ENCODE data around the gene FAM222B.
A peak's percentile ranks its signal among the peaks of the same experiment; 100 is the strongest.

FAM222B gene

GRCh38 chr17:28715217-28715616 lies 127.4 kb downstream of the FAM222B start:
- Histone ChIP-seq H3K9ac (ENCODE audit: low read length) (no peak overlapping the region), H3K4me3 (ENCODE audit: low read length) (no peak overlapping the region), H3K4me1 (ENCODE audit: control insufficient read depth, insufficient read depth, low read length) (peaks cover 31% of the 10 kb centered on the region), H3K27me3 (ENCODE audit: control insufficient read depth, insufficient read depth, low read length) (peaks cover 7% of the 10 kb centered on the region), H3K9me3 (ENCODE audit: control insufficient read depth, low read length) (no peaks in the 10 kb centered on the region), H3K36me3 (ENCODE audit: control insufficient read depth, insufficient read depth, low read length) (no peaks in the 10 kb centered on the region)

- H3K27me3 ChIP-seq (ENCODE audit: control insufficient read depth, insufficient read depth, low read length): peaks cover 7% of the 10 kb centered on the region
- no peaks in the 10 kb centered on the region for H3K9me3 ChIP-seq (ENCODE audit: control insufficient read depth, low read length)
- H3K36me3 ChIP-seq (ENCODE audit: control insufficient read depth, insufficient read depth, low read length): no peaks in the 10 kb centered on the region
- H3K4me1 ChIP-seq (ENCODE audit: control insufficient read depth, insufficient read depth, low read length): peaks cover 39% of the 10 kb centered on the region
- H3K9ac ChIP-seq (ENCODE audit: low read length): no peak overlapping the region
- no peak overlapping the region for H3K4me3 ChIP-seq (ENCODE audit: low read length)
Measured at GRCh38 chr17:28714281-28714680, 128.3 kb downstream of the FAM222B start.

- no peaks in the 10 kb centered on the region for H3K36me3 ChIP-seq (ENCODE audit: control insufficient read depth, insufficient read depth, low read length)
- no peak overlapping the region for H3K9ac ChIP-seq (ENCODE audit: low read length)
- H3K9me3 ChIP-seq (ENCODE audit: control insufficient read depth, low read length): no peaks in the 10 kb centered on the region
- H3K4me1 ChIP-seq (ENCODE audit: control insufficient read depth, insufficient read depth, low read length): peaks cover 36% of the 10 kb centered on the region
- peaks cover 7% of the 10 kb centered on the region for H3K27me3 ChIP-seq (ENCODE audit: control insufficient read depth, insufficient read depth, low read length)
- no peak overlapping the region for H3K4me3 ChIP-seq (ENCODE audit: low read length)
Measured at GRCh38 chr17:28712705-28713415, 129.7 kb downstream of the FAM222B start.

GRCh38 chr17:28712032-28712704 lies 130.4 kb downstream of the FAM222B start:
- Histone ChIP-seq H3K27me3 (ENCODE audit: control insufficient read depth, insufficient read depth, low read length) (peaks cover 6% of the 10 kb centered on the region), H3K9me3 (ENCODE audit: control insufficient read depth, low read length) (no peaks in the 10 kb centered on the region), H3K9ac (ENCODE audit: low read length) (peak overlapping the region; percentile 45), H3K4me3 (ENCODE audit: low read length) (no peak overlapping the region), H3K4me1 (ENCODE audit: control insufficient read depth, insufficient read depth, low read length) (peaks cover 36% of the 10 kb centered on the region), H3K36me3 (ENCODE audit: control insufficient read depth, insufficient read depth, low read length) (no peaks in the 10 kb centered on the region)

- Histone ChIP-seq H3K27me3 (ENCODE audit: control insufficient read depth, insufficient read depth, low read length) (peaks cover 1% of the 10 kb centered on the region), H3K36me3 (ENCODE audit: control insufficient read depth, insufficient read depth, low read length) (no peaks in the 10 kb centered on the region), H3K9me3 (ENCODE audit: control insufficient read depth, low read length) (no peaks in the 10 kb centered on the region), H3K4me3 (ENCODE audit: low read length) (peak within 1 kb of the TSS; percentile 19), H3K9ac (ENCODE audit: low read length) (peak within 1 kb of the TSS; percentile 45), H3K4me1 (ENCODE audit: control insufficient read depth, insufficient read depth, low read length) (peaks cover 36% of the 10 kb centered on the region)
Measured at GRCh38 chr17:28711723-28712031, 130.9 kb downstream of the FAM222B start, which contains the start of gene PROCA1. PROCA1 (minus strand) TSS chr17:28711888; CDS start chr17:28711660, 228 bp downstream.

GRCh38 chr17:28710861-28711722 lies 131.5 kb downstream of the FAM222B start:
- Histone ChIP-seq H3K27me3 (ENCODE audit: control insufficient read depth, insufficient read depth, low read length) (no peaks in the 10 kb centered on the region), H3K9ac (ENCODE audit: low read length) (peak overlapping the region; percentile 45), H3K4me3 (ENCODE audit: low read length) (peak overlapping the region; percentile 19), H3K9me3 (ENCODE audit: control insufficient read depth, low read length) (no peaks in the 10 kb centered on the region), H3K4me1 (ENCODE audit: control insufficient read depth, insufficient read depth, low read length) (peaks cover 36% of the 10 kb centered on the region), H3K36me3 (ENCODE audit: control insufficient read depth, insufficient read depth, low read length) (no peaks in the 10 kb centered on the region)

GRCh38 chr17:28707339-28707720 lies 135.3 kb downstream of the FAM222B start:
- no peak overlapping the region for H3K4me3 ChIP-seq (ENCODE audit: low read length)
- H3K36me3 ChIP-seq (ENCODE audit: control insufficient read depth, insufficient read depth, low read length): peaks cover 10% of the 10 kb centered on the region
- H3K27me3 ChIP-seq (ENCODE audit: control insufficient read depth, insufficient read depth, low read length): no peaks in the 10 kb centered on the region
- H3K4me1 ChIP-seq (ENCODE audit: control insufficient read depth, insufficient read depth, low read length): peaks cover 33% of the 10 kb centered on the region
- H3K9me3 ChIP-seq (ENCODE audit: control insufficient read depth, low read length): no peaks in the 10 kb centered on the region
- no peak overlapping the region for H3K9ac ChIP-seq (ENCODE audit: low read length)

- Histone ChIP-seq H3K9me3 (ENCODE audit: control insufficient read depth, low read length) (no peaks in the 10 kb centered on the region), H3K27me3 (ENCODE audit: control insufficient read depth, insufficient read depth, low read length) (no peaks in the 10 kb centered on the region), H3K36me3 (ENCODE audit: control insufficient read depth, insufficient read depth, low read length) (peaks cover 12% of the 10 kb centered on the region), H3K4me1 (ENCODE audit: control insufficient read depth, insufficient read depth, low read length) (peaks cover 27% of the 10 kb centered on the region), H3K9ac (ENCODE audit: low read length) (no peak overlapping the region), H3K4me3 (ENCODE audit: low read length) (no peak overlapping the region)
Measured at GRCh38 chr17:28706471-28707338, 135.9 kb downstream of the FAM222B start.
